GM12878 (cell line): Measurements from ENCODE around the gene RERE. TPM values are rescaled to one million over a fixed set of nuclear protein-coding genes. Genes with fewer than 3 reads are reported as not detected.

ENCODE experiments used
- ATAC-seq: fragments of 200-7000 bp; cut with Tn5 transposase; 3 replicates; pipeline ENCODE4 v1.9.1; 2020; ENCODE audit warnings: mild to moderate bottlenecking, moderate library complexity
- BruUV-seq: library from RNA; stranded (reverse); fragments of 400-500 nt; replicated peaks from 2 replicates; lab custom pipeline; 2021; lab: Mats Ljungman, UMichigan
- CTCF ChIA-PET: fragments of 300-600 bp; sonication (Branson Sonifier 250); formaldehyde crosslinking; extraction: SDS; loops from one replicate; lab custom pipeline; 2021; ENCODE audit warnings: inconsistent platforms; lab: Yijun Ruan, JAX
- POLR2A ChIA-PET: fragments of 350-600 bp; formaldehyde crosslinking; extraction: SDS; loops from one replicate; lab custom pipeline; 2021; ENCODE audit warnings: inconsistent platforms; lab: Charles Lee
- RAD21 ChIA-PET: fragments of 300-600 bp; sonication (Branson Sonifier 250); formaldehyde crosslinking; loops from one replicate; lab custom pipeline; 2023; ENCODE audit warnings: antibody characterized with exemption; ENCODE audit not compliant: unreplicated experiment; lab: Charles Lee
- SMC1A ChIA-PET: fragments of 300-600 bp; sonication (Branson Sonifier 250); formaldehyde crosslinking; loops from one replicate; lab custom pipeline; 2023; ENCODE audit not compliant: unreplicated experiment, uncharacterized antibody; lab: Charles Lee
- DNase-seq: peaks from one replicate; pipeline ENCODE4 v3.0.0-alpha.2; 2011; ENCODE audit warnings: low read depth, low spot score
- FAIRE-seq: peaks from 3 replicates; lab custom pipeline; 2011; peaks lifted over from hg19 to GRCh38; lab: Jason Lieb, UNC
- H2AFZ ChIP-seq: 2 replicates; pipeline ENCODE4 v1.6.0; 2011; ENCODE audit warnings: low read depth, low read length, control low read depth; ENCODE audit not compliant: control insufficient read depth
- H3K27ac ChIP-seq: 2 replicates; pipeline ENCODE4 v1.5.1; 2011; ENCODE audit warnings: control low read depth; ENCODE audit not compliant: control insufficient read depth, insufficient read depth
- H3K27me3 ChIP-seq, 2 experiments: replicated peaks in 1 of 2; 2 replicates each; pipeline versions ENCODE4 v1.6.0 to v1.6.1; 2011; ENCODE audit warnings: low read length in 1 of 2; ENCODE audit not compliant: control insufficient read depth in 2 of 2, insufficient read depth in 2 of 2
- H3K36me3 ChIP-seq, 2 experiments: 2 replicates each; pipeline ENCODE4 v1.5.1; 2011; ENCODE audit warnings: low read length in 1 of 2; ENCODE audit not compliant: control insufficient read depth in 2 of 2, insufficient read depth in 2 of 2
- H3K4me1 ChIP-seq: 2 replicates; pipeline ENCODE4 v1.6.1; 2011; ENCODE audit warnings: mild to moderate bottlenecking, low read length, moderate library complexity, mixed read lengths; ENCODE audit not compliant: control insufficient read depth, insufficient read depth
- H3K4me2 ChIP-seq: 2 replicates; pipeline ENCODE4 v1.6.0; 2011; ENCODE audit warnings: control low read depth; ENCODE audit not compliant: control insufficient read depth, insufficient read depth
- H3K4me3 ChIP-seq: fragments of 200-600 bp; sonication (generic); 2 replicates; pipeline ENCODE4 v1.5.1; 2016
- H3K79me2 ChIP-seq: 2 replicates; pipeline ENCODE4 v1.6.0; 2011; ENCODE audit warnings: low read length; ENCODE audit not compliant: control insufficient read depth, insufficient read depth
- H3K9ac ChIP-seq: 2 replicates; pipeline ENCODE4 v1.8.0; 2011; ENCODE audit warnings: low read length, control low read depth, mixed read lengths; ENCODE audit not compliant: control insufficient read depth, insufficient read depth
- H3K9me3 ChIP-seq: replicated peaks from 3 replicates; pipeline ENCODE4 v1.5.1; 2011; ENCODE audit warnings: mild to moderate bottlenecking, low read length; ENCODE audit not compliant: control insufficient read depth, insufficient read depth
- H4K20me1 ChIP-seq: 2 replicates; pipeline ENCODE4 v1.6.0; 2011; ENCODE audit not compliant: control insufficient read depth, insufficient read depth
- BCL11A ChIP-seq: IDR thresholded peaks from 2 replicates; pipeline ENCODE4 v1.6.1; 2011; ENCODE audit warnings: low read depth, low read length
- BMI1 ChIP-seq: fragments of 450-650 bp; IDR thresholded peaks from 2 replicates; pipeline ENCODE4 v1.6.1; 2016; ENCODE audit warnings: mild to moderate bottlenecking, moderate library complexity, borderline replicate concordance
- CTCF ChIP-seq, 3 experiments: IDR thresholded peaks in 2 of 3; conservative IDR thresholded peaks in 1 of 3; 2 replicates each; pipeline ENCODE4 v1.5.1; 2011; ENCODE audit warnings: low read depth in 3 of 3, low read length in 3 of 3, mild to moderate bottlenecking in 3 of 3, control low read depth in 2 of 3, moderate library complexity in 2 of 3, inconsistent platforms in 1 of 3, mixed read lengths in 1 of 3; ENCODE audit not compliant: control insufficient read depth in 2 of 3, insufficient read depth in 1 of 3; ENCODE audit errors: extremely low read depth in 1 of 3
- CUX1 ChIP-seq: IDR thresholded peaks from 2 replicates; pipeline ENCODE4 v1.6.1; 2012; ENCODE audit warnings: improper control_type of control experiment, low read depth, low read length; ENCODE audit not compliant: insufficient replicate concordance
- GABPA ChIP-seq: IDR thresholded peaks from 2 replicates; pipeline ENCODE4 v1.6.1; 2014; ENCODE audit warnings: antibody characterized with exemption, low read depth, mild to moderate bottlenecking, inconsistent platforms
- RAD21 ChIP-seq: IDR thresholded peaks from 2 replicates; pipeline ENCODE4 v1.6.1; 2011; ENCODE audit warnings: mild to moderate bottlenecking, low read depth, low read length, moderate library complexity; ENCODE audit not compliant: insufficient read depth
- SMC3 ChIP-seq: IDR thresholded peaks from 2 replicates; pipeline ENCODE4 v1.6.1; 2011; ENCODE audit warnings: low read length, improper control_type of control experiment, borderline replicate concordance
- WGBS: methylation state at CpG from one replicate; pipeline ENCODE4 v1.1.6; 2016; ENCODE audit warnings: low lambda C conversion rate; ENCODE audit not compliant: insufficient replicate concordance, insufficient coverage; ENCODE audit errors: missing lambda C conversion rate; 5-methylcytosine and 5-hydroxymethylcytosine counted together
- in situ Hi-C: fragments of 300-500 bp; cut with MboI; formaldehyde crosslinking; loops from 9 replicates; pipeline ENCODE4 v1.14.3; 2018; ENCODE audit warnings: mixed read lengths
- intact Hi-C: fragments of 100-400 bp; cut with micrococcal nuclease; formaldehyde crosslinking; loops from one replicate; pipeline ENCODE4 v1.14.2; 2022; ENCODE audit not compliant: unreplicated experiment
- polyA plus RNA-seq, 11 experiments: library from polyadenylated mRNA; depleted of rRNA in 4 of 11; unstranded in 6 of 11; stranded (reverse) in 5 of 11; fragments of >200 nt; fragmentation: Nextera tagmentation in 4 of 11; fragmentation: Illumina TruSeq in 1 of 11; extraction: Ambion mirVana in 4 of 11; extraction: Trizol in 1 of 11; gene quantifications; 1 replicate in 1 of 11; 2 replicates in 10 of 11; pipeline versions ENCODE4 v1.2.1 to v1.2.3, GENCODE V29; 2011 to 2016; ENCODE audit warnings: inconsistent platforms in 2 of 11, missing spikeins in 2 of 11, low read depth in 1 of 11
- total RNA-seq, 4 experiments: library from RNA; depleted of rRNA in 3 of 4; stranded (reverse); fragments of >200 nt in 3 of 4; fragmentation: Illumina TruSeq in 1 of 4; extraction: Trizol in 1 of 4; gene quantifications; 2 replicates each; pipeline versions ENCODE4 v1.2.1 to v1.2.3, GENCODE V29; 2013 to 2021

Gene RERE
- total and polyA plus RNA-seq, 10 of the 15 experiments (the other 5 are each of a cell fraction or from before 2014, with no cell fraction given), result 5.2 to 60.5 (median 20.2) TPM

- no peak for TF ChIP-seq CUX1
Measured at GRCh38 chr1:8352471-8352845, 465.0 kb downstream of the RERE start (continued).

- WGBS, result 85% methylated on average over 13 of the region's 13 CpGs
- Histone ChIP-seq H2AFZ (no peak overlapping the region), H4K20me1 (no peaks in the 10 kb centered on the region), H3K36me3 (peaks cover 8 to 21% of the 10 kb centered on the region in 2 experiments), H3K9ac (no peak overlapping the region), H3K4me2 (no peak overlapping the region), H3K27me3 (no peaks in the 10 kb centered on the region), H3K79me2 (no peaks in the 10 kb centered on the region), H3K4me1 (no peaks in the 10 kb centered on the region), H3K9me3 (no peaks in the 10 kb centered on the region), H3K4me3 (no peak overlapping the region), H3K27ac (no peak overlapping the region)
- FAIRE-seq (no peak), ATAC-seq (peak; percentile 40), DNase-seq (no peak)
- ChIA-PET POLR2A (no interaction called here), SMC1A (interaction anchor here (1.2 to 3.9 kb wide), 2 partner anchors 35 to 337 kb away, joined by 3 to 16 read pairs; no protein-coding TSS in a partner anchor), RAD21 (interaction anchor here (1.3 to 3.1 kb wide), 2 partner anchors 337 to 375 kb away, joined by 3 to 20 read pairs; no protein-coding TSS in a partner anchor), CTCF (interaction anchor here (1.0 to 3.6 kb wide), 10 partner anchors 320 to 510 kb away, joined by 3 to 76 read pairs (median 7); no protein-coding TSS in a partner anchor)
- intact Hi-C loops (no loop called here), in situ Hi-C loops (no loop called here)
- peak; percentile 26 to 58 (median 46); a peak in 4 of 6 replicates for TF ChIP-seq CTCF (IDR thresholded peaks at IDR 0.05 in 2 of 3, conservative IDR thresholded peaks at IDR 0.05 in 1 of 3; ENCODE audit: control insufficient read depth in 2 of 3, extremely low read depth in 1 of 3, insufficient read depth in 1 of 3, low read depth in 3 of 3, low read length in 3 of 3)
- no peak for TF ChIP-seq BMI1
- no peak for TF ChIP-seq GABPA
- TF ChIP-seq SMC3, result peak; percentile 30; the same call in 1 of the 2 replicates
- no peak for TF ChIP-seq BCL11A
- TF ChIP-seq RAD21, result 0 out of 2 replicates have a peak, but pooled peaks have one; percentile 17
- no TSS peak for BruUV-seq
Measured at GRCh38 chr1:8351693-8352470, 465.6 kb downstream of the RERE start.
